ENCODE measurements around the gene CASP8AP2. TPM values are rescaled to one million over a fixed set of nuclear protein-coding genes. Genes with fewer than 3 reads are reported as not detected.

CASP8AP2 gene
- total RNA-seq, 1 experiment from 2014 or later: 22.9 TPM

GRCh38 chr6:89887452-89888137 is 57.9 kb downstream of the CASP8AP2 start:
- H3K9me3 ChIP-seq (ENCODE audit: control insufficient read depth, insufficient read depth, low read depth, low read length): no peaks in the 10 kb centered on the region
- DNase-seq (ENCODE audit: low read depth, low spot score) (no peak), ATAC-seq (peak; percentile 34; the same call in 1 of the 2 replicates)
- no peaks in the 10 kb centered on the region for H3K4me1 ChIP-seq (ENCODE audit: control insufficient read depth, insufficient read depth, low read length)
- TF ChIP-seq SIN3A (IDR thresholded peaks at IDR 0.05; ENCODE audit: borderline replicate concordance, insufficient read depth, low read depth, low read length): no peak
- TF ChIP-seq POLR2AphosphoS5 (IDR thresholded peaks at IDR 0.05; ENCODE audit: low read depth, low read length): no peak
- TF ChIP-seq TCF7L2 (IDR thresholded peaks at IDR 0.05; ENCODE audit: low read depth, low read length): no peak
- no peak for TF ChIP-seq REST (IDR thresholded peaks at IDR 0.05; ENCODE audit: insufficient read depth in 1 of 2, low read depth in 2 of 2, low read length in 1 of 2)
- TF ChIP-seq CTCF (IDR thresholded peaks at IDR 0.05): no peak
- H3K27ac ChIP-seq (ENCODE audit: low read length): no peak overlapping the region
- ChIA-PET CTCF (no interaction called here), POLR2A (no interaction called here)
- no peak overlapping the region for H3K4me3 ChIP-seq (ENCODE audit: low read depth in 2 of 2, low read length in 2 of 2)
- no TSS peak for BruUV-seq (replicated peaks)
- H3K27me3 ChIP-seq (ENCODE audit: control insufficient read depth, insufficient read depth, low read length): no peaks in the 10 kb centered on the region; the same call in 1 of the 2 replicates
- in situ Hi-C loops (cut with HindIII; ENCODE audit: low pct_unique_long_range_greater_than_20kb, low sequenced_read_pairs) (no loop called here), intact Hi-C loops (cut with micrococcal nuclease; ENCODE audit: unreplicated experiment) (no loop called here)
- no peaks in the 10 kb centered on the region for H3K36me3 ChIP-seq (ENCODE audit: control insufficient read depth, insufficient read depth, low read length)

- ChIA-PET CTCF (interaction anchor here (0.7 kb wide), 1 partner anchor 184 kb away, joined by 8 read pairs; no protein-coding TSS in a partner anchor), POLR2A (no interaction called here)
- no peak for DNase-seq (ENCODE audit: low read depth, low spot score)
- Histone ChIP-seq H3K9me3 (ENCODE audit: control insufficient read depth, insufficient read depth, low read depth, low read length) (no peaks in the 10 kb centered on the region), H3K27ac (ENCODE audit: low read length) (no peak overlapping the region), H3K36me3 (ENCODE audit: control insufficient read depth, insufficient read depth, low read length) (no peaks in the 10 kb centered on the region), H3K27me3 (ENCODE audit: control insufficient read depth, insufficient read depth, low read length) (no peaks in the 10 kb centered on the region; the same call in 1 of the 2 replicates), H3K4me1 (ENCODE audit: control insufficient read depth, insufficient read depth, low read length) (no peaks in the 10 kb centered on the region), H3K4me3 (ENCODE audit: low read depth in 2 of 2, low read length in 2 of 2) (no peak overlapping the region)
- intact Hi-C loops (cut with micrococcal nuclease; ENCODE audit: unreplicated experiment) (no loop called here), in situ Hi-C loops (cut with HindIII; ENCODE audit: low pct_unique_long_range_greater_than_20kb, low sequenced_read_pairs) (no loop called here)
- BruUV-seq (replicated peaks): no TSS peak
- no peak for ATAC-seq
- TF ChIP-seq POLR2AphosphoS5 (IDR thresholded peaks at IDR 0.05; ENCODE audit: low read depth, low read length): no peak
- TF ChIP-seq CTCF (IDR thresholded peaks at IDR 0.05): no peak
- TF ChIP-seq SIN3A (IDR thresholded peaks at IDR 0.05; ENCODE audit: borderline replicate concordance, insufficient read depth, low read depth, low read length): no peak
- TF ChIP-seq TCF7L2 (IDR thresholded peaks at IDR 0.05; ENCODE audit: low read depth, low read length): no peak
- TF ChIP-seq REST (IDR thresholded peaks at IDR 0.05; ENCODE audit: insufficient read depth in 1 of 2, low read depth in 2 of 2, low read length in 1 of 2): no peak
Measured at GRCh38 chr6:89888138-89888514, 58.4 kb downstream of the CASP8AP2 start.
